B cell (primary cell): ENCODE data around the gene NXNL1.

Experiments
- CTCF ChIP-seq: fragments of 200-600 bp; IDR thresholded peaks from one replicate; pipeline ENCODE4 v1.8.0; 2022; ENCODE audit warnings: antibody characterized with exemption, mild to moderate bottlenecking
- EZH2 ChIP-seq: IDR thresholded peaks from 2 replicates; pipeline ENCODE4 v1.6.1; 2012; ENCODE audit warnings: borderline replicate concordance, low read depth, mild to moderate bottlenecking, moderate library complexity, low read length; ENCODE audit not compliant: insufficient read depth, poor library complexity, severe bottlenecking

- TF ChIP-seq CTCF (no peak), EZH2 (no peak)
Measured at GRCh38 chr19:17429641-17430113, 31.0 kb downstream of the NXNL1 start.
